B cell (primary cell): ENCODE measurements around the gene SLC15A4.

Experiments
- EZH2 ChIP-seq: IDR thresholded peaks from 2 replicates; pipeline ENCODE4 v1.6.1; 2012; ENCODE audit warnings: borderline replicate concordance, low read depth, mild to moderate bottlenecking, moderate library complexity, low read length; ENCODE audit not compliant: insufficient read depth, poor library complexity, severe bottlenecking
- TF ChIP-seq, protein P1 (sequence below): fragments of 200-600 bp; IDR thresholded peaks from one replicate; pipeline ENCODE4 v1.8.0; 2022; ENCODE audit warnings: antibody characterized with exemption, mild to moderate bottlenecking

DNA sequence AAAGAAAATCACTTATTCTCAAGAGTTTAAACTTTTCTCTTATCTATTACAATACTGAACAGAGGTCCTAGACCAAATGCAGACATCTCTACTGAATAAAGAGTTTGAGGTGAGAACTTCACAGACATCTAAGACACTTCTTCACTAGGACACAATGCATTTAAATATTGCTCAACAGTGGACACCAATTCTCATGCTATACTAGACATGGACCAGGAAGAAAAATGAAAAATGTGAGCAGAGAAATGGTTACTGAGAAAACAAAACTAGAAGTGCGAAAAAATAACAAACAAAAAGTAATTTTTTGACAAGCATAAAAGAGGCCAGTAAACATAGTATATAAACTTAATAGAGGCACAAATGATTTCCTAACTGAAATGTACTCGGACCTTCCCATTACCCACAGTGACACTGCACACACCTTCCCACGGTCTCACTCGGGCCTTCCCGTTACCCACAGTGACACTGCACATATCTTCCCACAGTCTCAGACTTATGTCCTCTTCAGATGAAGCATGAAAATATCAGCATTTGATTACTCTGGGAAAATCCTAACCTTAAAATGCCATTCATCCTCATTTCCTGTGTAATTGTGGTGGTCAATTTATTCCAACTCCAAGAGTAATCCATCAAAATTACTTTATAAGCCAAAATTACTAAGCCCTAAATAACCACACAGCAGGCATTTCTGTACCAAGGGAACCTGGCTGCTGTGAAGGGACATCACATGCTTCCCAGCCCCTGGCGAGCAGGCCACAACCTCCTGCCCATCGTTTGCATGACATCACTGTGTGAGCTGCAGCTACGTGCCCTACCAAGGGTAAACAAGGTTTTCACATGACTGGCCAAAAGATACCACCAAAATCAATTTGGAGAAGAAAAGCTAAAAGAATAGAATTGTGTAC, 6.4 kb downstream of the SLC15A4 start:
- TF ChIP-seq, protein P1, sequence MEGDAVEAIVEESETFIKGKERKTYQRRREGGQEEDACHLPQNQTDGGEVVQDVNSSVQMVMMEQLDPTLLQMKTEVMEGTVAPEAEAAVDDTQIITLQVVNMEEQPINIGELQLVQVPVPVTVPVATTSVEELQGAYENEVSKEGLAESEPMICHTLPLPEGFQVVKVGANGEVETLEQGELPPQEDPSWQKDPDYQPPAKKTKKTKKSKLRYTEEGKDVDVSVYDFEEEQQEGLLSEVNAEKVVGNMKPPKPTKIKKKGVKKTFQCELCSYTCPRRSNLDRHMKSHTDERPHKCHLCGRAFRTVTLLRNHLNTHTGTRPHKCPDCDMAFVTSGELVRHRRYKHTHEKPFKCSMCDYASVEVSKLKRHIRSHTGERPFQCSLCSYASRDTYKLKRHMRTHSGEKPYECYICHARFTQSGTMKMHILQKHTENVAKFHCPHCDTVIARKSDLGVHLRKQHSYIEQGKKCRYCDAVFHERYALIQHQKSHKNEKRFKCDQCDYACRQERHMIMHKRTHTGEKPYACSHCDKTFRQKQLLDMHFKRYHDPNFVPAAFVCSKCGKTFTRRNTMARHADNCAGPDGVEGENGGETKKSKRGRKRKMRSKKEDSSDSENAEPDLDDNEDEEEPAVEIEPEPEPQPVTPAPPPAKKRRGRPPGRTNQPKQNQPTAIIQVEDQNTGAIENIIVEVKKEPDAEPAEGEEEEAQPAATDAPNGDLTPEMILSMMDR: no peak
- TF ChIP-seq EZH2: no peak
